ENCODE data around the gene MRPS23.

The MRPS23 gene

DNA sequence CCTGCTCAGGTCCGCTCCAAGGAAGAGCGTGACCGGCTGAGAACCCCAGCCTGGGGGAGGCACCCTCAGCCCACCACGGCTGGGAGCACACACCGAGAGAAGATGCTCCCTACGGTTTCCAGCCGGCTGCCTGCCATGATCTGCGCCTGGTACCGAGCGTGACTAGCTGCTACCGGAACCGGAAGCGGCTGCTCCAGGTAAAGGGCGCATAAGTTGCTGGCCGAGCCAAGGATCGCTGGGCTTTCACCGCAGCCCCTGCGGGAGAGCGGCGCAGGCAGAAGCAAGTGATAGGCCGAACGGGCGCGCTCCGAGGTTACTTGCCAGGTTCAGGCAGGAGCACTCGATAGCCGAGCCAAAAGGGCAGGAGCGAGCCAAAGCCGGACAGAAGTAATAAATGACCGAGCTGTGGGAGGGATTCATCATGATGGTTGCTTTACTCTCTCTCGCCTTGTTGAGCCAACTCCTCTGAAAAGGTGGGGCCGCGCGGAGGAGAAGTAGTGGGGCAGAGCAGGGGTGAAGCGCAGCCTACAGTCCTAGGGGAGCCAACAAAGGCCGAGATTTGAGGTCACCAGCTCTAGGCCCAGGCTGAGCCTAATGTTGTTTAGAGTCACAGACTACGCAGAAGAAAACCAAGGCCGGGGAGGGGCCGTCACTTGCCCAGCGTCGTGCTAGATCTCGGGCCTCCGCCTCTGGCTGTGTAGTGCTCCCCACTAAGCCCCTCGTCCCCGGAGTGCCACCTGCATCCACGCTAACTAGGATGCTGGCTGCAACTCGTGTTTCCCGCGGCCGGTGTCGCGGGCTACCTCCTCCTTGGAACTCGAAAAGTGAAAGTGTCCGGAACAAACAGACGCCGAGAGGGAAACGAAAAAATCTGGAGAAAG lies at the start of gene MRPS23:
MRPS23 (minus strand) TSS at position 171 of the 881 bp plus-strand sequence; CDS start at position 137, 34 bp downstream.
- peak; percentile 84 to 88 for DNase-seq (ENCODE audit: low read depth in 2 of 2)

DNA sequence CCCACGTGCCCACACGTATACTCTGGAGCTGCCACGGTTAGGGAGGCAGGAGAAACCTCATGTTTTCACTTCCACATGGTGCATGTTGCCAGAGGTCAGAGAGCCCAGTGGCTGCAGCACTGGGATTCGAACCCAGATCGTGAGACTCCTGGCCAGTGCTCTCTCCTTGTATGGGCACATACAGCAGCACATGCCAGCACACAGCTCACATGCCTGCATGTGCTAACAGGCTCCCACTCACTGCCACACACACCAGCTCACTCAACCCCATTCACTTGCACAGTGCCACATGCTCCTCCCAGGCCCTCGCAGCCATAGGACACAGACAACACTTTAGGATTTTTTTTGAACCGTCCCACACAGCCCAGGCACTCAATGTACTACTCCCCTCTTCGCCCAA lies 49.5 kb upstream of the MRPS23 start:
- DNase-seq (ENCODE audit: low read depth in 2 of 2), result no peak

DNA sequence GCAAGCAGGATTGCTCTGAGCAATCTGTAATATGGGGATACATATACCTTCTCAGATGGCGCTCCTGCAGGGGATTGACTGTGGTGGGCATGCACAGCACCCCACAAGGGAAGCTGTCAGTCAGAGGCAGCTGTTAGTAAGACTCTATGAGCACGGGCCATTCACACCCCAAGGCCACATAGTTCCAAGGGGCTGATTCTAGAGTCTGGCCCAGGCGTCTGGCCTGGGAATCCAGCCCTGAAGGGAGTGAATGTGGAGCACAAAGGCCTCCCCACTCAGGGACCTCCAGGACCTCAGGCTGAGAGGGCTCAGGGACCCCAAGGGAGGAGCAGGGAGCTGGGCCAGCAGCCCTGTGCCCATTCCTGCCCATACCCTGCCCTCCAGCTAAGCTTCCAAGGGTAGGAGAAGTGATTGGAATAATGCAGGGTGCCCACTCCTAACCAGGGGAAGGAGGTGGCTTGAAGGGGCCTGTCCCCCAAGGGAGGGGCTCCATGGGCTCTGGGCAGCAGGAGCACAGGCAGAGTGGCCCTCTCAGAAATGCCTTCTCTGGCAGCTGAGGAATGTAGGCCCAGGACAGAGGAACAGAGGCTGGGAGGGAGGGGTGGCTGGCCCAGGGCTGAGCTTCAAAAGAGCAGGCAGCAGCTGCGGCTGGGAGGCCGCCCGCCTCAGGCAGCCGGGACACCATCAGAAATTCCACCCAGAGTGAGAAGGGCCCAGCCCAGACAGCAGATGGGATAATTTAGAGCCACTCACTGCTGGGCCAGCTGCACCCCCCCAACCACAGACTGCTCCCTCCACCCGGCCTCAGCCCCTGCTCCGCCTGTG lies 48.9 kb upstream of the MRPS23 start:
- no peak for DNase-seq (ENCODE audit: low read depth in 2 of 2)

DNA sequence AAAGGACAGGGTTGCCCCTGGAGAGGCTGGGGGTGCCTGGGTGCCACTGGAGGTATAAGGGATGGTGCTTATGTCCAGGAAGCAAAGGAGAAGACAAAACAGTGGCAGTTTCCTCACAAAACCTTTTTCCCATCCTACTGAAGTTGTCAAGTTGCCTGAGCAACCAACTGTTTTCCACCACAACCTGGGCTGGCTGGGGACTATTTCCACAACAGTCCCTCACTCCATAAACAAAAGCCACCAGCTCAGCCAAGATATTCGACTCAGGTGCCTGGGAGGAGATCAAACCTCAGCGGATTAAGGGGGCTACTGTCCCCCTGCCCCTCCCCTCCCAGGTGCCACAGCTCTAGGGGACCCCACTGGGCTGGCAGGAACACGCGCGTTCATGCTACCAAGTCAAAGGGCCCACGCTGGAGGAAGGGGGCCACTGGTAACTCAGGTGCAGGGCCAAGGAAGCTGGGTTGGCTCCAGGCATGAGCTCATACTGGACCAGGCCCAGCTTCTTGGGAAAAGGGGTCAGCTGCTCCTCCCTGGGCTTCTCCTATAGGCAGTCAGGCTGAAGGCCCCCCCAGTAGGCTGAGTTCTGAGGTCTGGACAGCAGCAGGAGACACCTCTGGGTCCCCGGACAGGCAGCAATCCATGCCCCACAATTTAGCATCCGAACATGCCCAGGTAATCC lies 45.7 kb upstream of the MRPS23 start:
- no peak for DNase-seq (ENCODE audit: low read depth in 2 of 2)

DNA sequence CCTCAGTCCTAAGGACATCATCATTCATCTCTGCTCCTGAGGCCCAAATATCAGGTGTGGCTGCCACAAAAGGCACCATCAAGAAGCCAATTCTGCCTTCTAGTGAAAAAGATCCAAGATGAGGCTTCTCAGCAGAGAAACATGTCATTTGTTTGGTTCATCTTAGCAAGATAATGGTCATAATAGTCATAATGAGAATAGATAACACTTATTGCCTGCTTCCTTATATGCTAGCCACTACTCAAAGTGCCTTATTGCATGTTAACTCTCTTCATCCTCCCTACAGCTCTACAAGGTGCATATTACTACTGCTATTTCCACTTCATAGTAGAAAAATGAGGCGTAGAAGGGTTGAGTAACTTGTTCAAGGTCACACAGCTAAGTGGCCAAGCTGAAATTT lies 45.0 kb upstream of the MRPS23 start:
- no peak for DNase-seq (ENCODE audit: low read depth in 2 of 2)

DNA sequence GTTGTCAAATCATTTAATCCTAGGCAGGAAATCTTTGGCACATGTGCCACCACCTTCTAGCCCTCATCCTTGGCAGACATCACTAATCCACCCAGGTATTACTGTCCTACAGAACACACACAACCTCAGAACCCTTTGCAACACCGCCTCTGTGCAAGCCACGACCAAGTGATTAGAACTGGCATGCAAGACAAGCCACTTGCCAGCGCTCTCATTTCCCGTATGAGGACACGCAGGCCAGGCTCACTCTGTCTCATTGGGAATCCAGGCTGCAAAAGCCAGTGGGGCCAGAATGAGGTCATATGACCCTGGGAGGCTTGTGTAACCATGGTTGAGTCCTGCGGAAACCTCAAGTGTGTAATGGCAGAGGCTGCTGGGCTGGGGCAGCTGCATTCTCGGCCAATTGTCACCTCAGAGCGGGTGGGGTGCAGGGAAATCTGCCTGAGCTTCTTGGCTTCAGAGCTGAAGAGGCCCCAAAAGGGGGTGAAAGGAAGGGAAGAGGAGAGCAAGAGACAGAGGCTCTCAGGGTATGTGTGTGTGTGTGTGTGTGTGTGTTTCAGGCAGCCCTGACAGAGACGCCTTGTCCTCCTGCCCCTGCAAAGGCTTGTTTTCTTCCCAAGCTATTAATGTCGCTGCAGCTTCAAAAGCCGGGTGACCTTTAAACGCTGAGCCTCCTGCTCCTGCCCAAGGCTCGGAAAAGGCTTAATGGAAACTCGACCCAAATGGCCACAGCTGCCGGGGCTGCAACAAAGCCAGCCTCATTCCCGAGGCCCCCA lies 43.2 kb upstream of the MRPS23 start:
- no peak for DNase-seq (ENCODE audit: low read depth in 2 of 2)

DNA sequence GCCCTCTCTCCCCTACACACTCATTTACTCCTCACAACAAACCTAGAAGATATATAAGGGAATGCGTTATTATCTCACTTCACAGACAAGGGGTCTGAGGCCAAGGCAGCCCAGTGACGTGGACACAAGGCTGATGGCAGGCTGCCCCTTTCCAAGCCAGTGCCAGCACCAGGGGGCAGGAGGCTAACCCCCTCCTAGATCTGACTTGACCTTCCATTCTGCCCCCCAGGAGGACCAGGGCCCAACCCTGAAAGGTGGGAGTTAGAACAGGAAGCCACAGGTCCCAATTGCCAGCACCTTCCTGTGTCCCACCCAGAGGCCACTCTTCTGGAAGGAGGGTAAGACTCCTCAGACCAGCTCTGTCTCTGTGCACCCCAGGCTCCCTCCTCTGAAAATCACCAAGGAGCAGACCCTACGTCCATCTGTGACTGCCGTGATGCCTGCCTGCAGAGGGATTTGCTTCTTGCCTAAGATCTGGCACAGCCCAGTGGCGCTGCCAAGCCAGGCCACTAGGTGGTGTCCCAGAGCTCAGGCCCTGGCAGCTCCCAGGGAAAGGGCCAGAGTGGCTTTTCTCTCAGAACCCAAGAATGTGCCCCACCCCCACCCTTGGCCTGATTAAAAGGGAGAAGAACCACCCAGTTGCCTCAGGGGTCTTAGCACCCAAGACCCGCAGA lies 42.4 kb upstream of the MRPS23 start:
- peak; percentile 47 to 75 for DNase-seq (ENCODE audit: low read depth in 2 of 2)

DNA sequence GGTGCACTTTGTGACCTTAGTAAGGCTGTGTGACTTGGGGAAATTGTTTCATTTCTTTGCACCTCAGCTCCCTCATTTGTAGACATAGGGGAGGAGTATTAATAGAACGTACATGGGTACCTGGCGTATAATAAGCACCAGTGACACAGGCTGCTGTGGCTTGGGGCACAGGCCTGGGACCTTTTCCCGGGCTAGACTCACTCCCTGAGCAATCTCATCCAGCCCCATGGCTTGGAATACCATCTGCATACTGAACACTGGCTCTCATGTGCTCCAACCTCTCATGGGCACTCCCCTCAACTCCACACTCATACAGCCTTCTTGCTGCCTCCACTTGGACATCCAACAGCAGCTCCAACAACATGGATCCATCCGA lies 41.0 kb upstream of the MRPS23 start:
- DNase-seq (ENCODE audit: low read depth in 2 of 2), result no peak

DNA sequence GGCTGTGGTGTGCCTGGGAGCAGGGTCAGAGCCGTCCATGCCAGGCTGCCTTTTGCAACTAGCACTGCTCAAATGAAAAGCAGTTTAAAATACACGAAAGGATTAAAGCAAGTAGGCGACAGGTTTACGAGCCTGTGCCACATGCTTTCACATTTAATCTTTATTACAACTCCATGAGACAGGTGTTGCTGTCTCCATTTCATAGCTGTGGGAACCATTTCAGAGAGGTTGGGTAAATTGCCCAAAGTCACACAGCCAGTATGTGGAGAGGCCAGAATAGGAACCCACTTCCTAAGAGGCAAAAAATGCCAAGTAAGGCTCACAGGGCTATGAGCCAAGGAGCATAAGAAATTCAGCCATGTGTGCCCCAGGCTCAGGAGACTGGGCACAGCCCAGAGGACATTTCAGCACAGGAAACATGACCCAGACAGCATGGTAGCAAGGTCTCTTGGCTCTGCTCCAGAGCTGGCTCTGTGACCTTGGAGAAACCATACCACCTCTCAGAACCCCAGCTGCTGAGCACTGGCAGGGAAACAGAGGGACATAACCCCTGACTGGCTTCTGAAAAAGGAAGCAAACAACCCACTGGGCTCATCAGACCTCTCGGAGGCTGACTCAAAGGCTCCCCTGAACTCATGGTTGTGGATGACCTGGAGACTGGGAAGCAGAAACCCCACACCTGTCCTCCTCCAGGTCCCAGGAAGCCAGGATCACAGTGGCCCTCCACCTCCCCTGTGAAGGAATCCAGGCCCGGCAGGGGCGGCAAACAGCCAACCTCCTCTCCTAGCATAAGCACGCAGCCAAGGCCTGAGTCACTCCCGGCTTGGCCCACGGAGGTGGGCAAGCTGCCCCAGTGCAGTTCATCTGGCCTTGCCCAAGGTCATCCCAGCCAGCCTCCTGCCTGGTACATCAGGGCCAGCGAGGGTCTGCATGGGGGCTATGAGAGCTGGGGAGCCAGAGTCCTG lies 40.3 kb upstream of the MRPS23 start:
- no peak for DNase-seq (ENCODE audit: low read depth in 2 of 2)

DNA sequence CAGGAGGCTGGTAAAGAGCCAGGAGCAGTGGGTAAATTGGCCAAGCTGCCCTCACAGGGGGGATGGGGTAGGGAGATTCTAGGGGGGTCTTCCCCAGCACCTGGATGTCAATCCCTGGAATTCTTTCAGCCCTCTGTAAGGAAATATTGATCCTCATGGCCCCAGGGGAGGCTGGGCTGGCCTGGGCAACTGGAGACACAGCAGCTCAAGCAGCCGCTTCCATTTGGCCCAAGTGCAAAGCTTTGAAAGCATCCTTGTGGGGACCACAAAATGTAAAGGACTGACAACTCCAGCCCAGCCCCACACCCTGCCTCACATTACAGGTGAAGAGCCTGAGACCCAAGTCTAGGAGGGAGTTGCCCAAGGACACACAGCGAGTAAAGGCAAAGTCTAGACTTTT lies 39.4 kb upstream of the MRPS23 start:
- DNase-seq (ENCODE audit: low read depth in 2 of 2), result no peak

DNA sequence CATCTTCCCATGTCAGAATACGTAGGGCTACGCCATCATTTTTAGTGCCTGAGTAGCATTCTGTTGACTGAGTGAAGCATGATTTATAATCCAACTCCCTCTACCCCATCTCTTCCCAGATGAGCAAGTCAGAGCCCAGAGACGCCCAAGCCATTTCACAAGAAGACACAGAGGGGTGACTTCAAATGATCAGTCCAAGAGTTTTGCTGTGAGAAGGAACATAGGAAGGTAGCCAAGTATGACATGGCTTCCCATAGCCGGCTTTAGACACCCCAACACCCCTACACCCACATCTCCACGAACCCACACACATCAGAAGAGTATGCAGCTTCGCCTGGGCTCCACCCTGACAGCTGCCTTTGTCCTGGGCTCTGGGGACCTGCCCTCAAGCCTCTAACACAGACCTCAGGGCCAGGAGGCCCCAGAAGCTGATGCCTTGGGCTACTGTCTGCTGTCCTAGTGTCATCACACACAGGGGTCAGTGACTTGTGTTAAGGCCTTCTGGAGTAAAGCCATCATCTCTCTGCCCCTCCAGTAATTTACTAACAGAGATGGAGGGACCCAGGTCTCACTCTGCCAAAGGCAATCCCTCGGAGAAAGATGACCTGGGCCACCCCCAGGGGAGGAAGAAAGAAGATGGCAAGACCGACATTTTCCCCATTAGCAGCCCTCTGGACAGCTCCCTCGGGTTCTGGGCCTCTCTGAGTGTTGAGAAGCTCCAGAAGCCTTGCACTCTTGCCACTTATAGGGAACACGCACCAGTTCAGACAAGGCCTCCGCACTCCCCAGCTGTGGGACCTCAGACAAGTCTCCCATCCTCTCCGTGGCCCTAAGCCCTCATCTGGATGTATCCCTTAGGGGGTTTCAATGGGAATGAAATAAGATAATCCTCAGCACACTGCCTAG lies 38.7 kb upstream of the MRPS23 start:
- DNase-seq (ENCODE audit: low read depth in 2 of 2), result no peak

DNA sequence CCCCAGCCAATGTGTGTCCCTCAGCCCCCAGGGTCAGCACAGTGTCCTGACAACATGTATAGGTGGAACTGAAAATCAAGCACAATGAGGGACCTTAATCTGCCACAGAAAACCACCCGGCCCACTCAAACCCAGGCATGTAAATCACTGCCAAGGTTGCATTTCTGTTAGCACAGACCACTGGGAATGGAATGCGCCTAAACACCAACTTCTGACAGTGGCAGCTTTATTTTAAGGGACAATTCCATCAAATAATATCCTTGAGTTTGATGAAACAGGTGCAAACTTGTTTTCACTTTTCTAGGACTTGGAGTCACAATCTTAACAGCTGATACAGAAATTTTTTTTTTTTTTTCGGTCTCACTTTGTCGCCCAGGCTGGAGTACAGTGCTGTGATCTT lies 37.3 kb upstream of the MRPS23 start:
- DNase-seq (ENCODE audit: low read depth in 2 of 2), result no peak

DNA sequence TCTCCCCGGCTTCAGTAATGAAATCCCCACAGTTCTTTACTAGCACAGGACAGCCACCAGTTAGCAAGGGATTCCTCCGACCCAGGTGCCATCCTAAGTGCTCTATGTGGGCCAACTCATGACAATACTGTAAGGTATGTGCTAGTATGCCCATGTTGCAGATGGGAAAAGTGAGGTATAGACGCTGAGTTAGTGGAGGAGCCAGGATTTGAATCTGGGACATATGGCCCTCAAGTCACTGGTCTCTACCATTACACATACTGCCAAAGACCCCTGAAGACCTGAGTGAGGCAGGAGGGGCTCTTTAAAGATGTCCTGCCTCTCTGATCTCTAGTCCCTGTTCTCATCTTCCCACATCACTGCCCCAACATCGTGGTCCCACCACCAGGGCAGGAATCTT lies 36.2 kb upstream of the MRPS23 start:
- DNase-seq (ENCODE audit: low read depth in 2 of 2), result no peak

DNA sequence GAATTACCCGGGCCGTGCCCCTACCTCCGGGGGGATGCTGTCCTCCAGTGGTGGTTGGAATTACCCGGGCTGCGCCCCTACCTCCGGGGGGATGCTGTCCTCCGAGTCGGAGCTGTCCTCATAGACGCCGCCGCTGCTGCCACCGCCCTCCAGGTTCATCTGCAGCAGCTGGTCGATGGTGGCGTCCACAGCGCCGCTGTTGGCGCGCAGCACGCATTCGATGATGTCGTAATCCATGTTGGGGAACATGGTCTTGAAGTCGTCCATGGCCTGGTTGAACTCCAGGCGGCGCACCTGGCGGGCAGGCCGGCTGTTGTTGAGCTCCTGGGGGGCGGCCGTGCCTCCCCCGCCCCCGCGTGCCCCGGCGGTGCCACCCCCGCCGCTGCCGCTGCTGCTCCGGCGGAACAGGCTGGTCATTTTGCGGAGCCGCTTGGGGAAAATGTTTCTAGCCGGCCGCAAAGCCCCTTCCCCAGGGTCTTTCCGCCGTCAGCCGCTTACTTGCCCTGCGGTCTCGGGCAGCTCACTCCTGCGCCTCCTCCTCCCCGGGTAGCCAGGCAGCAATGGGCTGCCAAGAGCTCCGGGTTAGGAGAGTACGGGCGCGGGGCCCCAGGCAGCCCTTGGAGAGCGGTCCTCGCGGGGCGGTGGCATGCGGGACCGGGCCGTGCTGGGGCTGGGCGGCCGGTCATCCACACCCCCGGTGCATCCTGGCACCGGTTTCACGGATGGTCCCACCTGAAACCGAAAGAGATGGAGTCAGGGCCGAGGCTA lies 35.5 kb upstream of the MRPS23 start:
- no peak for DNase-seq (ENCODE audit: low read depth in 2 of 2)

DNA sequence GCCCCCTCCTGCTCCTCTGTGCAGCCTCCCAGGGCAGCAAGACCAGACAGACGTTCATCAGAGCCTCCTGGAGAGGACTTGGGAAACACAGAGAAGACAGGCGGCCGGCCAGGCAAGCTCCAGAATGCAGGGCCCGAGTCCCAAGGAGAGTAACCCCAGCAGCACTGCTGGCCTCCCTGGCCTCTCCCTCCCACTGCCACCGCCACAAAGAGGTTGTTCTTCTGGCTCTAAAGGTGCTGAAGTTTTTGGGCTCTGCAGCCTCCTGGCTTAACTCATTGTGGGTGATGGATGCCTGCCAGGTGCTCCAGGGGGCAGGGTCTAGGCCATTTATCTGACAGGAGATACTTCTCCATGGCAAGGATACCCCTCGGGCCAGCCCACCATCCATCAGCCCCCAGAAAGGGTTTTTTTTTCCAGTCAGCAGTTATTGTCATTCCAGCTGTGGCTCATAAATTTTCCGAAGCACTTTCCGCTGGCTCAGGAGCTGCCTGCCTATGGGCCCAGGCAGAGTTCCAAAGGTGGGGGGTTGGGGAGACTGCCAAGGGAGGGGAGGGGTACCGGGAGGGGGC lies 32.0 kb upstream of the MRPS23 start:
- no peak for DNase-seq (ENCODE audit: low read depth in 2 of 2)

DNA sequence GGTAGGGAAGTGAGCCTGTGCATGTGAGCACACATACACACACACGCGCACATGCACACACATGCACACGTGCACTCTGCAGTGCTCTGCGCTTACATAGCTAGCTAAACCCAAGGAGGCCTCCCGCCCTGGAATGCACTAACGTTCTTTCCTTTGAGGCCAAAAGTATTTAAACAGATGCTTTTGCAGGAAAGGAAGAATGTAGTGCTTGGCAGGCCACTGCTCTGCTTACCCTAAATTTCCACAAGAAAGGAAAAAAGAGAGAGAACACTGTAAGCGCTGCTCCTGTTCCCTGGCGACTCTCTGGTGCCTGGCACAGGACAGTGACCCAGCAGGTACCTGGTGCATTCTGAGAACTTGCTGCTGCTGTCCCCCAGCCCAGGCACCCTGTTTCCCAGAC lies 31.3 kb upstream of the MRPS23 start:
- DNase-seq (ENCODE audit: low read depth in 2 of 2), result no peak

DNA sequence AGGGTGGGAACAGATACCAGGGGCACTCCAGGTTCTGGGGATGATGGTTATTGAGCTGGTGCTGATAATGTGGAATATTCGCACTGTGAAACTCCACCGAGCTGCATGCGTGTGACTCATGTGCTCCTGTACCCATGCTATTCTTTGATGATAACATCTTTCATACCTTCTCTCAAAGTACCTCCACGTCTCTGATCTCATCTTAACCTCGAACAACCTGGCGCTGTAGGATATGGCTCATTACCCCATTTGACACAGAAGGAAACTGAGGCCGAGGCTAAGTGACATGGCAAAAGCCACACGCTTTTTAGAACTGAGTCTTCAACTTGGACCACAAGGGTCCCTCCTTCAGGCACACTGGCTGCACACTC lies 30.2 kb upstream of the MRPS23 start:
- no peak for DNase-seq (ENCODE audit: low read depth in 2 of 2)

Data from stimulated activated CD4-positive, alpha-beta T cell treated with anti-CD3 and anti-CD28 coated beads, Interleukin-1b, Interleukin-23, amount 100 ng/mL, for 1 hour (primary cell).